ENCODE results near the gene AGPAT3. TPM values are rescaled to one million over a fixed set of nuclear protein-coding genes. Genes with fewer than 3 reads are reported as not detected.

The AGPAT3 gene
- total and polyA plus RNA-seq, 7 donors, result 14.4 to 48.5 (median 20.3) TPM

DNA sequence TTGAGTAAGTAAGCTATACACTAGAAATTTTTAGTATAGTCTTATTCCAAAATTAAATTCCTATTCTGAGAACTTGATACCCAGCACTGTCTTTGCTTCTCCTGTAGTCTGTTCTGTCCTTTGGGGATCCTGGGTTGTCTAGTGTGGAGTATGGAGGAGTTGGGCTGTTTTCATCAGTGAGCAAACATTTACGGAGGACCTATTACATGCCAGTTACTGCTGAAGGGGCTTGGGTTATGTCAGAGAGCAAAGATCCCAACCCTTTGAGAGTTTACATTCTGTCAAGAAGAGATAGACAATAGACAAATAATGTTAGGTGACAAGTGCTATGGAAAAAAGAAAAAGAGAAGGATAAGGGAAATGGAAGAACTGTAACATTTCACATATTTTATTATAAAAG lies 156.0 kb downstream of the AGPAT3 start:
- no peak for TF ChIP-seq POLR2A (IDR thresholded peaks at IDR 0.05)
- no peak for TF ChIP-seq POLR2AphosphoS5 (IDR thresholded peaks at IDR 0.05)
- TF ChIP-seq, protein P1, sequence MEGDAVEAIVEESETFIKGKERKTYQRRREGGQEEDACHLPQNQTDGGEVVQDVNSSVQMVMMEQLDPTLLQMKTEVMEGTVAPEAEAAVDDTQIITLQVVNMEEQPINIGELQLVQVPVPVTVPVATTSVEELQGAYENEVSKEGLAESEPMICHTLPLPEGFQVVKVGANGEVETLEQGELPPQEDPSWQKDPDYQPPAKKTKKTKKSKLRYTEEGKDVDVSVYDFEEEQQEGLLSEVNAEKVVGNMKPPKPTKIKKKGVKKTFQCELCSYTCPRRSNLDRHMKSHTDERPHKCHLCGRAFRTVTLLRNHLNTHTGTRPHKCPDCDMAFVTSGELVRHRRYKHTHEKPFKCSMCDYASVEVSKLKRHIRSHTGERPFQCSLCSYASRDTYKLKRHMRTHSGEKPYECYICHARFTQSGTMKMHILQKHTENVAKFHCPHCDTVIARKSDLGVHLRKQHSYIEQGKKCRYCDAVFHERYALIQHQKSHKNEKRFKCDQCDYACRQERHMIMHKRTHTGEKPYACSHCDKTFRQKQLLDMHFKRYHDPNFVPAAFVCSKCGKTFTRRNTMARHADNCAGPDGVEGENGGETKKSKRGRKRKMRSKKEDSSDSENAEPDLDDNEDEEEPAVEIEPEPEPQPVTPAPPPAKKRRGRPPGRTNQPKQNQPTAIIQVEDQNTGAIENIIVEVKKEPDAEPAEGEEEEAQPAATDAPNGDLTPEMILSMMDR (IDR thresholded peaks at IDR 0.05), result no peak
- no peak for TF ChIP-seq EP300 (IDR thresholded peaks at IDR 0.05)
- no peaks in the 10 kb centered on the region for H3K36me3 ChIP-seq
- H3K4me3 ChIP-seq, result no peak overlapping the region
- H3K27ac ChIP-seq, result peak overlapping the region in 3 of 4 donors; percentile 30 to 55 (median 44)
- peaks cover 0 to 40% (median 33%) of the 10 kb centered on the region in 4 donors for H3K4me1 ChIP-seq
- 77 to 81% methylated on average over 1 of the region's 1 CpG for WGBS, 2 donors
- intact Hi-C loops (cut with DNase I), result no loop called here
- no peaks in the 10 kb centered on the region for H3K27me3 ChIP-seq
- DNase-seq, result no peak
- no peaks in the 10 kb centered on the region for H3K9me3 ChIP-seq

DNA sequence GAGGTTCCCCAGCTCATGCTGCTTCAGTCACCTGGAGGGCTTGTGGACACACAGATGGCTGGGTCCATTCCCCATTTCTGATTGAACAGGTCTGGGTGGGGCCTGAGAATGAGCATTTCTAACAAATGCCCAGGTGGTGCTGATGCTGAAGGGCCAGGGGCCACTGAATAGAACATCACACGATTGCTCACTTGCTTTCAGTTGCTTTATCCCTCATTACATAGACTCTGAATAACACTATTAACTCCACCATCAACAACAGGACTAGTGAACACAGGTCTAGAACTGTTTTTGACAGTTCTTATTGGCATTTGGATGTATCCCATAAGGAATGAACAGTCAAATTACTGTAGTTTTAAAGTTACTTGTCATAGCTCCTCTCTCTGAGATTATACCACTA lies 159.2 kb downstream of the AGPAT3 start:
- intact Hi-C loops (cut with DNase I), result no loop called here
- Histone ChIP-seq H3K27ac (peak overlapping the region in 3 of 4 donors; percentile 41 to 61 (median 60)), H3K4me3 (no peak overlapping the region), H3K36me3 (no peaks in the 10 kb centered on the region), H3K9me3 (no peaks in the 10 kb centered on the region), H3K27me3 (no peaks in the 10 kb centered on the region), H3K4me1 (peaks cover 0 to 41% (median 36%) of the 10 kb centered on the region in 4 donors)
- WGBS, 2 donors, result 65 to 74% methylated on average over 1 of the region's 1 CpG
- DNase-seq, result no peak
- TF ChIP-seq POLR2A (IDR thresholded peaks at IDR 0.05) (no peak), POLR2AphosphoS5 (IDR thresholded peaks at IDR 0.05) (no peak), EP300 (IDR thresholded peaks at IDR 0.05) (no peak)
- TF ChIP-seq, protein P1 (IDR thresholded peaks at IDR 0.05), result no peak

DNA sequence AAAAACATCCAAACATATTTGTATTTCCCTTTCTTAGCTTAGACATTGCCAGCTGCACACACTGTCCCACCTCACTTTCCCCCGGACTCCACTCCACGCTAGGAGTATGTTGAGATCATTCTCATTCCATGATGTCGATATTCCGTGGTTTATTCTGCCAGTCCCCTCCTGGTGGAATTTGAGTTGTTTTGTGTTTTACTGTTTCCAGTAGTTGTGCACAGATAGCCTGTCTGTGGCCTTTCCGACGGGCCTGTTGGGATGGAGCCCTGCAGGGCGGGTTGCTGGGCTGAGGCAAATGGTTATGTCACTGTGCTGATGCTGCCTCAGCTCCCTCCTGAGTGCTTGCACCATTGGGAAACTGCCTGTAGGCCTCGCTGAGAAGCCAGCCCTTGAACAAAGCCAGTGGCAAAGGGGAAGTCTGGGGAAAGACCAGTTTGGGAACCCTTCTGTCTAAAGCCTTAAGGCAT lies 159.9 kb downstream of the AGPAT3 start:
- Histone ChIP-seq H3K36me3 (no peaks in the 10 kb centered on the region), H3K4me3 (no peak overlapping the region), H3K4me1 (peaks cover 0 to 41% (median 35%) of the 10 kb centered on the region in 4 donors), H3K9me3 (no peaks in the 10 kb centered on the region), H3K27ac (peak overlapping the region; percentile 41 to 61 (median 58)), H3K27me3 (no peaks in the 10 kb centered on the region)
- 69 to 82% methylated on average over 8 of the region's 8 CpGs for WGBS, 2 donors
- TF ChIP-seq POLR2AphosphoS5 (IDR thresholded peaks at IDR 0.05), result peak in 1 of 4 donors; percentile 4
- TF ChIP-seq, protein P1 (IDR thresholded peaks at IDR 0.05), result no peak
- peak; percentile 85 for DNase-seq
- intact Hi-C loops (cut with DNase I), result no loop called here

DNA sequence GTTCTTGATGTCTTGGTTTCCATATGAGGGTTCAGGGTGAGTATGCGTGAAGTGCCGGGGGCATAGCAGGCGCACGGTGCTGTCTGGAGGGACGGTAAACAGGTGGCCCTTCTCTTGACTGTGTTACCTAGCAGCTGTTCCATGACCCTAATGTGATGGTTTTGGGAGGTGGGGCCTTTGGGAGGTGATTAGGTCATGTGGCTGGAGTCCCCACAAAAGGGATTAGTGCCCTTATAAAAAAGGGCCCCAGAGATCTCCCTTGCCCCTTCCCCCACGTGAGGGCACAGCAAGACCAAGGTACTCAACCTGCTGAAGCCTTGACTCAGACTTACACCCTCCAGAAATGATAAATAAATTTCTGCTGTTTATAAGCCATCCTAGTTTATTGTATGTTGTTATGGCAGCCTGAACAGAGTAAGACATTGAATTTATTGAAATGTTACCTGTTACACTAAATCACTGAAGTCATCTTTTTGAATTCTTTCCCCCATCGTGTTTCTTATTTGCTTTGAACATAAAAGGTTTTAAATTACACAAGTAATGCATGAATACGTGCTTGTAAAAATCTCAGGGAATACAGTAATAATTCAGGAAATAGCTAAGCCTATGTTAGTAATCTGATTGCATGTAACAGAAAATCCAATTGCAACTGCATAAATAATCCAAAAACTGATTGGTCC lies 162.7 kb downstream of the AGPAT3 start:
- Histone ChIP-seq H3K27ac (no peak overlapping the region), H3K4me3 (no peak overlapping the region), H3K4me1 (peaks cover 0 to 26% (median 21%) of the 10 kb centered on the region in 4 donors), H3K9me3 (no peaks in the 10 kb centered on the region), H3K36me3 (peaks cover 0 to 4% (median 0%) of the 10 kb centered on the region in 4 donors), H3K27me3 (no peaks in the 10 kb centered on the region)
- no peak for DNase-seq
- intact Hi-C loops (cut with DNase I), result no loop called here
- TF ChIP-seq, protein P1 (IDR thresholded peaks at IDR 0.05), result no peak
- TF ChIP-seq POLR2AphosphoS5 (IDR thresholded peaks at IDR 0.05), result no peak
- 87 to 90% methylated on average over 8 of the region's 8 CpGs for WGBS, 2 donors

DNA sequence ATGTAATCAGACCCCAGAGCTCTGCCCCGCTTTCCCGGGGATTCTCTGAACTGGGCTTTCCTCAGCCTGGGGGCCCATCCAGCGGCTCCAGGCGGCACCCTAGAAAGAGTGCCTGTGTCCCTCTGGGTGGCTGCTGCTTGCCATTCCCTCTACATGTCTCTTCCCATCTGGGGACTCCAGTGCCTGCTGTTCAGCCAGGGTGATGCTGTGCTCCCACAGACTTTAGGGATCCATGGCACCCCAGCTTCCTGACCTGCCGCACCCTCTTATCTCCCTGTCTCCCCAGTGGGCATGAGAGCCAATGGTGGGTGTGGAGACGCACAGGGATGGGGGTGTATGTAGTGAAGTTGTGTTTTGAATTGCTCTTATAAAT lies 163.2 kb downstream of the AGPAT3 start:
- Histone ChIP-seq H3K9me3 (no peaks in the 10 kb centered on the region), H3K4me3 (no peak overlapping the region), H3K27ac (no peak overlapping the region), H3K4me1 (peaks cover 0 to 26% (median 21%) of the 10 kb centered on the region in 4 donors), H3K27me3 (no peaks in the 10 kb centered on the region), H3K36me3 (peaks cover 0 to 9% (median 0%) of the 10 kb centered on the region in 4 donors)
- DNase-seq, result no peak
- intact Hi-C loops (cut with DNase I), result no loop called here
- WGBS, 2 donors, result 89 to 96% methylated on average over 6 of the region's 6 CpGs
- TF ChIP-seq EP300 (IDR thresholded peaks at IDR 0.05), result no peak
- no peak for TF ChIP-seq POLR2A (IDR thresholded peaks at IDR 0.05)
- no peak for TF ChIP-seq POLR2AphosphoS5 (IDR thresholded peaks at IDR 0.05)
- TF ChIP-seq, protein P1 (IDR thresholded peaks at IDR 0.05), result no peak
